H1 (cell line): ENCODE measurements around the gene TMEM18. TPM values are rescaled to one million over a fixed set of nuclear protein-coding genes. Genes with fewer than 3 reads are reported as not detected.

ENCODE experiments used
- EGR1 ChIP-seq: IDR thresholded peaks from 2 replicates; pipeline ENCODE4 v1.6.1; 2011; ENCODE audit warnings: low read depth, low read length, borderline replicate concordance
- polyA plus RNA-seq, 7 experiments: library from polyadenylated mRNA; depleted of rRNA in 3 of 7; stranded (reverse) in 5 of 7; unstranded in 2 of 7; fragments of >200 nt in 5 of 7; fragments of 200-250 nt in 2 of 7; gene quantifications; 1 replicate in 5 of 7; 2 replicates in 1 of 7; 4 replicates in 1 of 7; pipeline versions ENCODE4 v1.2.1 to v1.2.3, GENCODE V29; 2011 to 2013; ENCODE audit warnings: missing spikeins in 2 of 7, mixed read lengths in 2 of 7
- total RNA-seq: library from RNA; stranded (reverse); fragmentation: NEBNext Ultra II Directional; extraction: Animal tissue kit (Norgen Biotek cat#: 25700); gene quantifications from 2 replicates; pipeline ENCODE4 v1.2.1, GENCODE V29; 2021

The TMEM18 gene
- total and polyA plus RNA-seq, 2 of the 8 experiments (the other 6 are each of a cell fraction or from before 2014, with no cell fraction given) = 22.4 to 27.1 TPM

DNA sequence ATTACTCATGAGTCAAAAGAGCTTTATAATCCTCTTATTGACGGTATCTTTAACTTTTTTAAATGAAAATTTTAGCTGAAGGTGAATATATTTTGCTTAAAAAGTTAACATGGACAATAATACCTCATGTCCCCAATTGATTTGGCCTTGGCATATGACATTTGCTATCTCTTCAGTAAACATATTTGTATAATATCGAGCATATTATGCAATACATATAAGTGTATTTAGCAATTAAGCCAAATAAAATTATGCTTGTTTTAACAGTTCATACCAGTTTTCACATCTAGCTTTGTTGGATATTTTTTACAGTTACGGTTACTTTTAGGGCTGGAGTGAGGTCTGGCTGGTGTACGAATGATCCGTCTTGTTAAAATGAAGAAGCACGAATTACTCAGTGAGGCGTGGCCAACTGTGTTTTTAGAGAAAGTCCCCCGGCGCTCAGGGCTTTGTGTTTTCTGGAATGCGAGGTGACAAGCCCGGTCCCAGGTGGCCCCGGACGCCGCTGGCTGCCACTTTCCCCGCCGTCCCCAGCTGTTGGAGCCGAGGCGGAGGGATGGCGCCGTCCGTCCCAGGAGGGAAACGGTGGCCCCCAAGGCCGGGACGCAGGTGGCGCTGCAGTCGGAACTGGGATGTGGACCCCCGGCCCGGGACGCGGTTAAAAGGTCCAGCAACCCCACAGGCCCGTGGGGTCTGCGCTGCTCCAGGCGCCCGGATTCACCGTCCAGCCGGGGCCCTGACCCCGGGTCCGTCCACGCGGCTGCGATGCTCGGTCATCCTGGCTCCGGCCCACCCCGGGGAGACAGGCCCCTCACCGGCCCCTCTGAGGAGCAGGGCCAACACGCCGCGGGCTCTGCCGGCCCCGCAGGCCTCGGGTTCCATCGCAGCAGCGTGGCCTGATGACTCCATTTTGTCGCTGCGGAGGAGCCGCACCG, 41.3 kb downstream of the TMEM18 start (continued):
- TF ChIP-seq EGR1 = no peak
